Fibroblast of skin of abdomen (primary cell): Measurements from ENCODE around the gene IQGAP2.
"Not testable (repeated sequence)": the region's sequence is repeated elsewhere in the genome, so short reads cannot be mapped to it uniquely, and the experiment has no call there.

Source experiments
- DNase-seq: peaks from one replicate; pipeline ENCODE4 v3.0.0-alpha.2; 2013

Gene IQGAP2

DNA sequence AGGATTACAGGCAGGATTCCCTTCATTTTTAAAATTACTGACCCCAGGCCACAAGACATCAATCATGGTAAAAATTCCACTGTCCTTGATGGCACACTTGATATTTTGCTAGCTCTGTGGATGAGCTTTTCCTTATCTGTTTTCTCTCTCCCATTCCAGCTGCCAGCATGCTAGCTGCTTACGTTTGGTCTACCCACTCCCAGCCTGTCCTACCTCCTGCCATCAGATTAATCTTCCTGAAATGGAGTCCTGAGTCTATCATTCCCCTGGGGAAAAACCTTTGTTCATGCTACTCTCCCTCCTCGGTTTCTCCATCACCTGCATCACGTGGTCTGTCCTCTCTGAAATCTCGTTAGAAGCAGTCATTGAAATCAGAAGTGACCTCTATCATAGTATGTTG lies 111.2 kb downstream of the IQGAP2 start:
- no peak for DNase-seq

DNA sequence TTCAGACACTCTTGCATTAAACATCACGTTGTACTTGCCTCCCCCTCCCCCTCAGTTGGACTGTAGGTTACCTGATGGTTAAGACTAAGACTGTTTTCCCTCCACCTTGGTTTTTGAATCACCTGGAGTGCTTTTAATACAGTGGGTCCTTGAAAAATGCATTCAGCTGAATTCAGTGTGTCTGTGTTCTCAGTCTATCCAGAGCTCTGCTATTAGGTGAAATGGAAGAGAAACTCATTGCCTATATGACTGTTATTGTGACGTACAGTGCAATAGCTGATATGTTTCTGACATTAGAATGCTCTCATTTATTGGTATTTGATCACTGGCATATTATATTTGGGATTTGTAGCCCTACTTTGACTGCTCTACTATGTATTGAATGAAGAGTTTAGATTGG lies 111.6 kb downstream of the IQGAP2 start:
- DNase-seq, result no peak

DNA sequence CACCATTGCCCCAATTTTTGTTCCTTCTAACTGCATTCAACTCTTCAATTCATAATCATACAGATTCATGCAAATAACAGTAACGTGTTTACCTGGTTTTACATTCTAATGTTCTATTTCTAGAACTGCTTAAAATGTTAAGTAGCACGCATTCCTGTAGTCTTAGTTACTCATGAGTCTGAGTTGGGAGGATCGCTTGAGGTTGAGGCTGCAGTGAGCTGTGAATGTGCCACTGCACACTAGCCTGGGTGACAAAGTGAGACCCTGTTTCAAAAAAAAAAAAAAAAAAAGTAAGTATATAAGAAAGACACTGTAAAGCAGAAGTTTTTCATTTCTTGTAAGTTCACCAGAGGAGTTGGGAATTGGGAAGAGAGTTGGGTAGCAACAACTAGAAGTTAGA lies 114.2 kb downstream of the IQGAP2 start:
- DNase-seq, result no peak

DNA sequence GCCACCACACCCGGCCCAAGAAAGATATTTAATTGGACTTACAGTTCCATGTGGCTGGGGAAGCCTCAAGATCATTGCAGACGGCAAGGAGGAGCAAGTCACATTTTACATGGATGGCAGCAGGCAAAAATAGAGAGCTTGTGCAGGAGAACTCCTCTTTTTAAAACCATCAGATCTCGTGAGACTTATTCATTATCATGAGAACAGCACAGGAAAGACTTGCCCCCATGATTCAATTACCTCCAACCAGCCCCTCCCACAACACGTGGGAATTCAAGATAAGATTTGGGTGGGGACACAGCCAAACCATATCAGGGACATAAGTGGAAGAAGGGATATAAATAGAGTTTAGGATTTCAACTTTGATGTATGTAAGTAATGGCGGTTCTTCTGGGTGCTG lies 115.2 kb downstream of the IQGAP2 start:
- not testable (repeated sequence) for DNase-seq

DNA sequence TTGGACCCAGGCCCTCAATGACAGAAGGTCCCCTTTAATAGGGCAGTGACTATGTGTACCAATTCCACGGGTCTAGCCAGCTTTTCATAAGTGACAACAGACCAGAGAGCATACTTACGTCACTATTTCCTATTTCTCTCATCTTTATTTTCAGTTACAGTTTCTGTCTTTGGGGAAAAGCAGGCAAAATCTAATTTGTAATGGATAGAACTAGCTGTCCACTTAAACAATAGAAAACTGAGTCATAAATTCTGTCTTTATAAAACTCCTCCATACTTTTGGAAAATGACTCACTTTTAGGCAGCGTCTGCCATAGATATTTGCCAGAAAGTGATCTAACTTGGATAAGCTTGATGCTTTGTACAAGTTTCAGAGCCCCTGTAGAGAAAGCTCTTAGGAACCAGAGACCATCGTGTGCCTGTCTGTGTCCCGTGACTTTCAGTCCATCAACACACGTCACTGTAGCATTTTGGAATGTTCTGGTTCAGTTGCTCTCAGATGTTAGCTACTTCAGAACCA lies 118.2 kb downstream of the IQGAP2 start:
- peak; percentile 81 for DNase-seq

DNA sequence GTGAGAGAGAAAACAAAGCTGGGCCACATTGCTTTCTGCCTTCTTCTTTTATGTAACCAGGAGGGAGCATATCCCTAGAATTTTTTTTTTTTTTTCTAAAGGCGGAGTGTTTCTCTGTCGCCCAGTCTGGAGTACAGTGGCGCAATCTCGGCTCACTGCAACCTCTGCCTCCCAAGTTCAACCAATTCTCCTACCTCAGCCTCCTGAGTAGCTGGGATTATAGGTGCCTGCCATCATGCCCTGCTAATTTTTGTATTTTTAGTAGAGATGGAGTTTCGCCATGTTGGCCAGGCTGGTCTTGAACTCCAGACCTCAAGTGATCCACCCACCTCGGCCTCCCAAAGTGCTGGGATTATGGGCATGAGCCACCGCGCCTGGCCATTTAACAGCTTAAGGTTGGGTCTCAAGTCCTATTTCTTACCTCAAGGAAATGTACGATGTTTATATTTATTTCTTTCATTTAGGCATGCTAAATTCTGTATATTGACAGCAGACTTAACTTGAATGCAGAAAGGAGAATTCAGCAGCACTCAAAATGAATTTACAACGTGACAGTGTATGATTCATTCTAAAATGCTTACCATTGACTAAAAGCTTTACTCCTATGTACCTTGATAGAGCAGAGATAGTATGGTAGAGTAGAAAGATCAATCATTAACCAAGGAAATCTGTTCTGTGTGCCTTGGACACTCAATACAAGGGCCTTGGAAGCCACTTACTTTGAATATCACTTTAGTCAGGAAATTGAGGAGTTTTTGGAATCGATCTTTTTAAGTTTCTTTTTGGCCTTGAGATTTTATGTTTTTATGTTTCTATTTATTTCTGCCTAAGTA lies 119.2 kb downstream of the IQGAP2 start:
- DNase-seq, result no peak

DNA sequence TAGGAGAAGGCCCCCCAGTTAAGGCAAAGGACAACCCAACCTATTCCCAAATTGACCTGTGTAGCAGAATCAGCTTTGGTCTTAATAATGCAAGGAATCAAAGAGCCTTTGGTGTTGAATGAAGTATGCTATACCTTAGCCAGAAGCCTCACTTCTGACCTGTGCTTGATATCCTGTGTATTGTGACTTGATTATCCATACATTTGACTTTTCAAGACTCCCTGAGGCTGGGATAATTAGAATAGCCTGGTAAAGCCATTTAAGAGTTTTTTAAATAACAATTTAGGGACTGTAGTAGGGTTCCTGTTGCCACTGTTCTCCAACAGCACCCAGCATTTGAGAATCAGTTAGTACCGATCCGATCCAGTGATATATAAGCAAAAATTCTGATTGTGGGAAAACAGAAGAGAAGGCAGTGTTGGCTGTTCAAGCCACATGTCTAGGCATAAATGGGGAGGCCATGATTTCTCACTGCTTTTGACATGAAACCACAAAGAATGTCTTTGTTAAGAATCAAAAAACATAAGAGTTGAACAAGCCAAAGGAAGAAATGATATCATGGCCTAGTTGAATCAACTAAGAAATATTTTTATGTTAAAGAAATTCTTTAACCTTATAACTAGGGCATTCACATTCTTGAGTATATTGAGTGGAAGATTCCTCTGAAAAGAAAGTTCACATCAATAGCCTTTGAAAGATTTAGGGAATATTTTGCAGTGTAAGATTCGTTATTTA lies 121.2 kb downstream of the IQGAP2 start:
- DNase-seq, result peak; percentile 47

DNA sequence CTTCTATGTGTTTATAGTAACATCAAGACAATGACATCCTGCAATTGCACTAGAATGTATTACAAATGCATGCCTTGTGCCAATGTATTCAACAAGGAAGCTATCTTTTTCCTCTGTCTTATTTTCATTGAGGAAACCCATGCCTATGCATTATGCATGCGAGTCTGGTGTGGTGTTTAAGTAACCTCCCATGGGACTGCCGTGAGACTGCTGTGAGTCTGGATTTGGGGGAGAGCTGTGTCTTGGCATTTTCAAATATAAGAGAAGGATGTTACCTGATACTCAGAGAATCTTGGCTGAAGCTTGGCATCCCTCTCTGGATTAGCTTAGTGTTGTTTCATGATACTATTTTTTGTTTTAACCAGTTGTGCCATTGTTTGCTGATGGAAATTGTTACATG lies 121.8 kb downstream of the IQGAP2 start:
- peak; percentile 48 for DNase-seq

DNA sequence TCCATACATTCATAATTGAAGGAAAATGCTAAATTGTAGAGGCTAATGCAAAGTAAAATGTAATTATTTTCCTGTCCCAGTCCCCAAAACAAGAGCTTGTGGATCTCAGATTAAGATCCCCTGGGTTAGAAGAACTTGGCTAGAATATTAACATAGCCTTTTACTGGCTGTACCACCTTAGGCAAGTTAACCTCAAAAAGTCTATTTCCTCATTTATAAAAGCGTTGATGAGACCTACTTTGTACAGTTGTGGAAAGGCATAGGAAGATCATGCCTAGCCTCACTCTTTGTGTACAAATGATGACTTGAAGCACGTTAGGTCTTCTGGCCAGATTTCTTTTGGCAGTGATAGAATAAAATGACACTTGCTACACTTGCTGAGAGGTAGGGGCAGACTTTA lies 122.9 kb downstream of the IQGAP2 start:
- no peak for DNase-seq

DNA sequence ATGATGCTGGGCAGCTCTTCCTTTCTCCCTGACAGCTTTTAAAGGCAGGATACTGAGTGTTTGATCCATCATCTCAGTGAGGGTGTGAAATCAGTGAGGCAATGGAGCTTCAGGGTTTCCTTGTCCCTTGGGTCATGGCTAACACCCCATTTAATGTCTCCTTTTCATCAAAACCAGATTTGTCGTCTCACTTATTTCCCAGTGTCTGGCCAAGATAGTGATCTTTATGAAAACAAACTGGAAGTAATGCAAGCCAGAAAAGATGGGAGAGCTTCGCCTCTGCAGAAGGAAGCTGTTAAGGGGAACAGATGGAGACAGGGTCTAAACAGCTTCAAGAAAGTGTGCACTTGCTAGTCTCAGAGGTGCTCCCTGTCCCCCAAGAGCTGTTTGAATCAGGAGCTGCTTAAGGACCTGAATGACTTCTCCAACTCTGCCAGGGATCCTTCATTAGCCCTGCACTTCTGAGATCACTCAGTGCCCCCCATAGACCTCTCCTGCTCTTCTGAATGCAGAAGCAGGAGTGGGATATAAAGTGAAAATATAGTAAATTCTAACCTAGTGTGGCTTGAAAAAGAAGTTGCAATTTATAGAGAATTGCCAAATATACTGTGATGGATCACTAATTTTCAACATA lies 124.0 kb downstream of the IQGAP2 start:
- DNase-seq, result peak; percentile 41

DNA sequence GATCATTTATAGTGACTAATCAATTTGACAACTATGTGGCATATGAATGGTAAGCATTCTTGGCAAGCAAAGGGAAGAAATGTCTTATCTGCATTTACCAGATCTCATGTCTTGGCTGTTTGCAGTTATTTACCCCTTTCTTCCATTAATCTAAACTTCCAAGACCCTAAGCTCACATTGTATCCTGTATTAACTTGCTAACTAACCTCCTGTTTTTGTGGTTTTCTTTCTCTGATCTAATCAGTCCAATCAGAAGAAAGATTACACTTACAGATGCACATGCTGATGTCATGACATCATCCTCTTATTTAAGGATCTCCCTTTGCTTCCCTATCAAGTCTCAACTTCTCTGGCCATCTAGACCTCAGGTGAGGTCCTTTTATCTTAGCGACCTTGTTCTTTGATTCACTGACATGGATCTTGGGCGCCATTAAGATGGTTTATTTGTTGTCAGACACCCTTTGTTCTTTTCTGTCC lies 124.6 kb downstream of the IQGAP2 start:
- DNase-seq, result peak; percentile 40

DNA sequence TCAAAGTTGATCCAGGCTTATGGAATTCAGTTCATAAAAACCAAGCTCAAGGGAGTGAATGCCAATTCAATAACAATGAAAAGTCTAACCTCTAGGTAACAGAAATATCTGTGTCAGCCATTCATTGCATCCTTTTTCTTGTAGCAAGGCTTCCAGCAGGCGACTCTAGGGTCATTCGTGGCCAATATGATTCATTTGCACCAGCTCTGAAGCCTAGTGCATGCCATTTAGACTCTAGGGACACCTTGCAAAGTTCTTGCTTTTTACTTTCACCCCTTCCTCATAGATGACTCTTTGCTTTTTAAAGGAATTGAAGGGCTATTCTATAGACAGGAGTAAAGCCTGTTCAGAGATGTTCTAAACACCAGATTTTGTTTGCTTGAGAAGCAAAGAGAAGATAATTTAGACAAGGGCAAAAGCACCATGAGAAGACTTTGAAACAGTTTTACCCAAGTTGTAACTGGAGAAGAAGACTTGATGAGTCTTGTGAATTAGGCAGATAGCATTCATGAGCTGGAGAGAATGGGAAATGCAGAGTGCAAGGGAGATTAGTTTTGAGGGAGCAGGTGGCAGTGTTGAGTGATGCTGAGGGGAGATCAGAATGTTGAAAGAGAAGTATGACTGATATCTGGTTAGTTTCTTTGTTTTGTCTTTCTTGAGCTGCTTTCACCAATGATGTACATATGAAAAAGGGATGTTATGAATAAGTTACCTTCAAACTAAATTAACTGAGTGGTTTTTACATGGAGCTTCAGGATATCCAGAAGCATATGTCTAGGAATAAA lies 125.7 kb downstream of the IQGAP2 start:
- no peak for DNase-seq

DNA sequence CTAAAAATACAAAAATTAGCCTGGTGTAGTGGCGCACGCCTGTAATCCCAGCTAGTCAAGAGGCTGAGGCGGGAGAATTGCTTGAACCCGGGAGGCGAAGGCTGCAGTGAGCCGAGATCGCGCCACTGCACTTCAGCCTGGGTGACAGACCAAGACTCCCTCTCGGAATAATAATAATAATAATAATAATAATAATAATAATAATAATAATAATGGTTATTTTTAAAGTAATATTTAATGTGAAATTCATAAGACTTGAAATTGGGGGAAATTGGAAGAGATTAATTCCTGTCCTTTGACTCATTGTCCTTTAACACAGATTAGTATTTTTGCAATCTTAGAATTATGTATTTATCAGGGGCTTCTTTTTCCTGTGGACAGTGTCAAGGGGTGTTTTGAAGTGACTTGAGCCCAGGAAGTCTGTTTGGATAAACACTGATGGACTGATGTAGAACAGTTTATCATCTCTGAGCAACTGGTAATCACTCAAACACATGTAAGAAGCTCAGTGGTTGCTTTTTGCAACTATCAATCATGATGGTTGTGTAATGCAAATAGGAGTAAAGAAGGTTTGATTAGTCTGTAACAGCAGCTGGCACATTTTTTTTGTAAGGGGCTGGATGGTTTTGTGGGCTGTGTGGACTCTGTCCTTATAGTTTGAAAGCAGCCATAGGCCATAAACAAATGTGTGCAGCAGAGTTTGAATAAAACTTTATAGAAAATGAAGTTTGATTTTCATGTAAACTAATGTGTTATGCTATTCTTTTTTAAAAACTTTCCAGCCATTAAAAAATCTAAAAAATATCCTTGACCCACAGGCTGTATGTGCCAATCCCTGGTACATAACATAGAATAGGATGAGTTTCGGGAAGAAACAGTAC lies 126.6 kb downstream of the IQGAP2 start:
- no peak for DNase-seq

DNA sequence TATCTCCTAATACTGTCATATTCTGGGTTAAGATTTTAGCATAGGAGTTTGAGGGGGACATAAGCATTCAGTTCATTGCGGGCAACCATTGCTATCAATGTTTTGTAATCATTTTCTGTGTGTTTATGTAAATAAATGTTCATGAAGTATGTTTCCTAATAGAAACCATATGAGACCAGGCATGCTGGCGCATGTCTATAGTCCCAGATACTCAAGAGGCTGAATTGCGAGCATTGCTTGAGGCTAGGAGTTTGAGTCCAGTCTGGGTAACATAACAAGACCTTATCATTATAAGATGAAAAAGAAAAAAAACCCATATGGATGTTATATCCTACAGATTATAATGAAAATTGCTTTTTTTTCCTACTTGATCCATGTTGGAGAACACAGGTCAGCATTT lies 129.0 kb downstream of the IQGAP2 start:
- no peak for DNase-seq

DNA sequence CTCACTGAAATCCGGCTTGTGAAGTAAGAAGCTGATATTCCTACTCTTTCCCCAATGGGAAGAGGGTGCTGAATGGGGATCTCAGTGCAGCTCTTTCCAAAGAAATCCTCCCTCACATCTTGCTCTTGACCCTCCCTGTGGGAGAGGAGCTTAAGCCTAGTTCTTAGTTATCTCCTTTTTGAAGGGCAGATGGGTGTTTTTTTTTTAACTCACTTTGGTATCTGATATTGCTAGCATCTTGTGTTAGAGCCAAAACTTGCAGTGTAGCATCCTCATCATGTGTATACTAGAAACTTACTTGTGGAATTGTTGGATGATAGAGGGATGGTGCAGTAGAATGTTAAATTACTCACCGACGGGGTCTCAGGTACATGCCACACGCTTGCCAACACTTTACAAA lies 129.9 kb downstream of the IQGAP2 start:
- no peak for DNase-seq

DNA sequence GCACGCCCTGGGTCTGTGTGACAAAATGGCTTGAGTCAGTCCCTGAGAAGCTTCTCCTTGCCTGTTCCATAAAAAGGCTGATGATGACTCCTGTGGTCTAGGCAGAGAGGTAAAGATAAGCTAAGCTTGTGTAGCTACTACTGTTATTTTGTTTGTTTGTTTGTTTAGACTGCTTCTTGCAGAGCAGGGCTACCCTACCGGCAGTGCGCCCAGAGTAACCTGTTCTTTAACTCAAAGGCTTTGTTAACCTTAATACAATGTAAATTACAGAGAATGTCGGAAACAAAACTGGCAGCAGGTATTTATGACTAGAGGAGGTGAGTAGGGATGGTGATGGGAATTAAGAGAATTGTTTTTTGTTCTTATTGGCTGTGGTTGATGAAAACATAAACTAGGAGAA lies 132.5 kb downstream of the IQGAP2 start:
- DNase-seq, result no peak

DNA sequence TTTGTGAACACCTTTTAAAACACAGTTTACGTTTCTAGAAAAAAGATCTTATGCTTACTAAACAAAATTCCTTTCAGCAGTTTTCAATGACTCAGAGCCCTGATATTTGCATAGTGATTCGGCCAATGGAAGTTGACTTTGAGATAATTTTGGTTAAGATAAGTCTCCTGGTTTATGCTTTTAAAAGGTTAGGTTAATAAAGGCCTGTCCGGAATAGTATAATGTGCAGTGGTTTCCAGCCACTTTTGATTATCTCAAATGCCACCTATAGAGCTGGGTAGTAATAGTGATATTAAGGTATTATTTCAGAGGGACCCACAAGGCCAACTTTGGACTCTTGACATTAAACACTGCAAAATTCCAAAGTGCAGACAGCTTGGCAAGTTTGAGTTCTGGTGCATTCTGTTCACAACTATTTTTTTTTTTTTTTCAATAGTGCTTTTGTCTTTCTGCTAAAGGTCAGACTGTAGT lies 134.0 kb downstream of the IQGAP2 start:
- no peak for DNase-seq

DNA sequence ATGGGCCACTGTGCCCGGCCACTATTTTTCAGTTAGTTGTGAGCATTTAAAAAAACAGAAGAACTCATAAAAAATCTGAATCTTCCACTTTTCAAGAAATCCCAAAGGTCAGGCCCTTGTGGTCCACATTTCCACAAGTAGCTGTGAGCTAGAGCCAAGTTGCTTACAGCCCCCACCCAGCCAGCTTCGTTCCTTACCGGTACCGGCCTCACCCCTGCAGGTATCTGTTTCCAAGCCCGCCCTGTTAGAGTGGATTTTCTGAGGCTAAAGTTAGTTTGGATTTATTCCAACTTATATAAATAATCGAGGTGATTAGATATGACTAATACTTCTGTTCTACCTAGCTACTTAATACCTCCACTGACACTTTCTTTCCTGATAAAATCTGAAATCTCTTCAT lies 139.2 kb downstream of the IQGAP2 start:
- no peak for DNase-seq

DNA sequence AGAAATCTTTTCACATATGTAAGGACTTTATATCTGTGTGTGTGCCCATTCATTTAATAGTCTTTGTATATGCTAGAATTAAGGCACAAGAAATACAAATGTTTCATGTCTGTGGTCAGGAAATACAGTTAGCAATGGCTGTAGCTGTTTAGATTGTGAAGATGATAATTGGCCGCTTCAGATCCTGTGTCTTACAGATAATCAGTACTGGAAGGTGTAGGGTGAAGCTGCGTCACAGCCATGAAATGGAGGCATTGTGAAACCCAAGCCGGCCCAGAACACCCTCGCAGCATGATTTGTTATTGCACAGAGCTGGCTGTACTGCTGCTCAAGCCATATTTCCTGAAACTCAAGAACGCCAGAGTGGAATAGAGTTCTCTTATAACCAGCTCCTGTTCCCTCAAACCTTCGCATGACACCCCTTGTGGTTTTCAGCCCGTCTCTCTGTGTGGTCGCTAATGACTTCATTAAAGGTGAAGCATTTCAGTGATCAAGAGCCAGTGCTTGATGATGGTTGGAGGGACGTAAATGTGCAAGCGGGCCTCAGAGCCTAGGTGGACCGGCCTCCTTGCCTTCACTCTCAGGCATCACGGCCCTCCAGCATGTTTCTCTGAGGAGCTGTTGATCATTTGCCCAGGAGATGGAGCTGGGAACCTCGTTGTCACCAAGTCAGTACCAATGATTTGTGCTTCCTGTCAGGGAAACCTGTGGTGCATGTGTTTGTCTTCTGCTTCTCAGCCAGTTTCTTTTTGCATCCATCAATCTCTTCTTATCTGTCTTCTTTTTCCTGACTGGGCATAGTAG lies 140.0 kb downstream of the IQGAP2 start:
- no peak for DNase-seq

DNA sequence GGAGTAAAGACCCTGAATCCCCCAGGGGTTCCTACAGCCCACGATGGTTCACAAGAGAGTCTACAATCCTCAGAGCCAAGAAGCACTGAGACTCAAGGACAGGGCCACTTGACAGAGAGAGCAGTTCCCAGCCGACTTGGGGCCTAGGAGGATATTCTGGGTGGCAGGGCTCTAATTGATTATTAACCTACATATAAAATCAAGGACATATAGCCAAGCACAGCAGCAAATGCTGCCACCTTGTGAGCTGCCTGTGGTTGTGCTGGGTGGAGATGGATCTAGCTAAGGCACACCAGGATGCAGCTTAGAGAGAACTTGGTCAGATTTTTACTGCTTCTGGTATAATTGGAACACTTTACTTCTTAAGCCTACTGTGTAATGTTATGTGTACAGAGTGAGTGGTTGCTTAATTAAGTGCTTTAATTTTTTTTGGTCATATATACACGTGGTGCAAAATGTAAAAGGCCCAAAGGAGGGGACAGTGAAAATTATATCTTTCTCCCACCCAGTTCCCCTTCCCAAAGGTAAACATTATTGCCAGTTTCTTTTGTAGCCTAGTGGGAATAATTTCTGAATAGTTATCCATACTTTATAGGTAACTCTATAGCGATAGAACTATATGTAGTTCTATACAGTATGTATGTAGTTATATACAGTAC lies 141.3 kb downstream of the IQGAP2 start:
- peak; percentile 45 for DNase-seq
